GM12875 (cell line): ENCODE results near the gene EXD2.
"Not testable (repeated sequence)": the region's sequence is repeated elsewhere in the genome, so short reads cannot be mapped to it uniquely, and the experiment has no call there.

ENCODE experiments used
- H3K4me3 ChIP-seq: one replicate; pipeline ENCODE4 v1.5.1; 2011; ENCODE audit warnings: low read depth, low read length, control low read depth
- TF ChIP-seq, protein P1 (sequence below): IDR thresholded peaks from 2 replicates; pipeline ENCODE4 v1.5.1; 2011; ENCODE audit warnings: low read depth, mild to moderate bottlenecking, control low read depth, inconsistent platforms, low read length, moderate library complexity, borderline replicate concordance; ENCODE audit not compliant: insufficient read depth

Gene EXD2

DNA sequence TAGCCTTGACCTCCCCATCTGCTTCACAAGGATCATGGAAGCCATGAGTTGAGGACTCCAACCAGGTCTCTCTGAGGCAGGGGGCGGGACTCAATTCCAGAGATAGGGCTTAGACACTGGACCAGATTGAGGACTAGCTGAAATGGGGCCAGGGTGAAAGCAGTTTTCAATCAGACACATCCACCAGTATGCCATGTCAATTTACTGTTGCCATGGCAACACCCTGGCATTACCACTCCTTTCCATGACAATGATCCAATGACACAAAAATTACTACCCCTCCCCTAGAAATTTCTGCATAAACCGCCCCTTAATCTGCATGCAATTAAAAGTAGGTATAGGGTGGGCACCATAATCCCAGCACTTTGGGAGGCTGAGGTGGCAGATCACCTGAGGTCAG lies 19.7 kb upstream of the EXD2 start:
- TF ChIP-seq, protein P1, sequence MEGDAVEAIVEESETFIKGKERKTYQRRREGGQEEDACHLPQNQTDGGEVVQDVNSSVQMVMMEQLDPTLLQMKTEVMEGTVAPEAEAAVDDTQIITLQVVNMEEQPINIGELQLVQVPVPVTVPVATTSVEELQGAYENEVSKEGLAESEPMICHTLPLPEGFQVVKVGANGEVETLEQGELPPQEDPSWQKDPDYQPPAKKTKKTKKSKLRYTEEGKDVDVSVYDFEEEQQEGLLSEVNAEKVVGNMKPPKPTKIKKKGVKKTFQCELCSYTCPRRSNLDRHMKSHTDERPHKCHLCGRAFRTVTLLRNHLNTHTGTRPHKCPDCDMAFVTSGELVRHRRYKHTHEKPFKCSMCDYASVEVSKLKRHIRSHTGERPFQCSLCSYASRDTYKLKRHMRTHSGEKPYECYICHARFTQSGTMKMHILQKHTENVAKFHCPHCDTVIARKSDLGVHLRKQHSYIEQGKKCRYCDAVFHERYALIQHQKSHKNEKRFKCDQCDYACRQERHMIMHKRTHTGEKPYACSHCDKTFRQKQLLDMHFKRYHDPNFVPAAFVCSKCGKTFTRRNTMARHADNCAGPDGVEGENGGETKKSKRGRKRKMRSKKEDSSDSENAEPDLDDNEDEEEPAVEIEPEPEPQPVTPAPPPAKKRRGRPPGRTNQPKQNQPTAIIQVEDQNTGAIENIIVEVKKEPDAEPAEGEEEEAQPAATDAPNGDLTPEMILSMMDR, result no peak
- H3K4me3 ChIP-seq, result no peak overlapping the region

DNA sequence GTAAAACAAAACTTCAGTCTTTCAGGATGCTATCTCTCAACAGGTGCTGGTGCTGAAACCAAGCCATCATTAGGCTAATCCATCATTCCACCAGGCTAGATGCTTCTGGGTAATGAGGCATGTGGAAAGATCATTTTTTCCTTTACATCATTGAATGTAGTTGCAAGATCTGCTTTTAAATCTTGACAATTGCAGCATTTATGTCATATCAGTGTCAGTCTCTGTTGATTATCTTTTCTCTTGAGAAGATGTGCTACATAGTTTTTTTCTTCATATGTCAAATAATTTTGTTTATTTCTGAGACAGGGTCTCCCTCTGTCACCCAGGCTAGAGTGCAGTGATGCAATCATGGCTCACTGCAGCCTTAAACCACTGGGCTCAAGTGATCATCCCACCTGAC lies 16.2 kb upstream of the EXD2 start:
- no peak overlapping the region for H3K4me3 ChIP-seq
- TF ChIP-seq, protein P1, result no peak

DNA sequence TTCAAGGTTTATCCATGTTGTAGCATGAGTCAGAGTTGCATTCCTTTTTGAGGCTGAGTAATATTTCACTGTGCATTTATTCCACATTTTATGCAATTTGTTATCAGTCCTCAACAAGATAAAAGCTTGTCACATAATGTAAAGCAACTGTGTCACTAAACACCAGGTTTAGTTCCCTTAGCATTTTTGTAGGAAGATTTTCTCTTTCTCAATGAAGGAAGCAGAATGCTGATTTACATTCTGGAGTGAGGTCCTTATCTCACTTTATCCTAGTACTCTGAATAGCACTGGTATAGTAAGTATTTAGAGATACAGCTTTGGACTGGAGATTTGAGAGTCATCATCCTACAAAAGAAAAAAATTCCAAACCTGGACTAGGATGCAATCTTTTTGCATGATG lies 9.8 kb upstream of the EXD2 start:
- TF ChIP-seq, protein P1, result no peak

DNA sequence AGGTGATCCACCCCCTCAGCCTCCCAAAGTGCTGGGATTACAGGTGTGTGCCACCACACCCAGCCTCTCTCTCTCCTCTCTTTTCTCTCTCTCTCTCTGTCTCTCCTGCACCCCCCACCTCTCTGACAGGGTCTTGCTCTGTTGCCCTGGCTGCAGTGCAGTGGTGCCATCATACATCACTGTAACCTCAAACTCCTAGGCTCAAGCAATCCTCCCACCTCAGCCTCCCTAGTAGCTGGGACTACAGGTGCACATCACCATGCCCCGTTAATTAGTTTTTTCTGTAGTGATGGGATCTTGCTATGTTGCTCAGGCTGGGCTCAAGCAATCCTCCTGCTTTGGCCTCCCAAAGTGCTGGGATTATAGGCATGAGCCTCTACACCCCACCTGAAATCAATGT lies 8.7 kb upstream of the EXD2 start:
- not testable (repeated sequence) for H3K4me3 ChIP-seq

More for the DNA sequence above, 9.8 kb upstream of the EXD2 start:
- H3K4me3 ChIP-seq, result no peak overlapping the region

DNA sequence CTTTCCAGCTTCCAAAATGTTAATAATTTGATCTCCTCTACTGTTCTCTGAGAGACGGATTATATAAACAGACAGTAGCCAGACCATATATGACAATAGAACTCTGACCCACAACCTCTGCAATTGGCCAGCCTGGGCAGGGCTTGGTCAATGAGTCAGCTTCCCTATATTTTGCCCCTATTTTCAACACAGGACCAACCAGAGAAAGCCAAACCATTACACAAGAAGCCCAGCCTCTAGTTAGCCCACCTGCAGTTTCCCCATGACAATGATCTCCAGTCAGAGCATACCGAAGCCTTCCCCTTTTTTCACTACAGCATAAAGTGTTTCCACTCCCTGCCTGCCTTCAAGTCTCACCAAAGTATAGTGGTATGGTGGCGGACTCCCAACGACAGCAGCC lies 7.6 kb upstream of the EXD2 start:
- no peak overlapping the region for H3K4me3 ChIP-seq
- TF ChIP-seq, protein P1, result no peak

DNA sequence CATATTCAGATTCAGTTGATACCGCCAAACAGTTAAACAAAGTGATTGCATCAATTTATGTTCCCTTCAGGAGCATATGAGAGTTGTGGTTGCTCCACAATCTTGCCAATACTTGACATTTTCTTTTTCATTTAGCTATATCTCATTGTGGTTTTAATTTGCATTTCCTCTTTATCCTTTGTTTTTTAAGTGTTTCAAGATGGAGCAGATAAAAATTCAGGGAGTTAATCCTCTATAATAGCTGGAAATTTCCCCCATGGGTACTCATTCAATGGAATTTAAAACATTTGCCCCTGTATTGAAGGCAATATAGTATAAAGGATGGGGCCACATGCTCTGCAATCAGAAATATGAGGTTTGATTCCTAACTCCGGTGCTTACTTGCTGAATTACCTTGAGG lies 1.1 kb upstream of the EXD2 start:
- no peak overlapping the region for H3K4me3 ChIP-seq
- TF ChIP-seq, protein P1, result no peak

DNA sequence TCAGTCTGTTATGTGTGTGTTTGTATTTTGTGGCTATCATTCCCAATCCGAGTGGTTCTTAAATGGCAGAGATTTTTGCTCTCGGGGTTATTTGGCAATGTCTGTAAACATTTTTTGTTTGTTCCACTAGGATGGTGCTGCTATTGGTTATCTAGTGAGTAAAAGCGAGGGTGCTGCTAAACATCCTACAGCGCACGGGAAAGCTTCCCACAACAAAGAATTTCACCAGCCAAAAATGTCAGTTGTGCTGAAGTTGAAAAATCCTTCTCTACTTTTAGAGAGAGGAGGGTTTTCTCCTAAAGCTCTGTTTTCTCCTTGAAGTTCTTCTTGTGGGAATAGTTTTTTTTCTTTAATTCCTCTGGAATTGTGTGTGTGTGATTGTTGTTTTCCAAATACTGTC lies 2.4 kb downstream of the EXD2 start:
- TF ChIP-seq, protein P1, result no peak
- no peak overlapping the region for H3K4me3 ChIP-seq

DNA sequence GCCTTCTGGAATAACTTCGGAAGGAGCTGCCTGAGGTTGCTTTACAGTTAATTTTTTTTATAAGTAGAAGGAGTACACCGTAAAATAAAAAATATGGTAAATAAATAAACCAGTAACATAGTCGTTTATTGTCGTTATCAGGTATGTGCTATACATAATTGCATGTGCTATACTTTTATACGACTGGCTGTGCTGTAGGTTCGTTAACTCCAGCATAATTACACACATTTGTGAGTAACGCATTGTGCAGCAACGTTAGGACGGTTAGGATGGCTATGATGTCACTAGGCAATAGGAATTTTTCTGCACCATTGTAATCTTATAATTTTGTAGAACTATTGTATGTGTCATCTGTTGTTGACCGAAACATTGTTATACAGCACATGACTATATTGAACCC lies 8.5 kb downstream of the EXD2 start:
- H3K4me3 ChIP-seq, result no peak overlapping the region
- TF ChIP-seq, protein P1, result no peak
